ENCODE data around the gene TMEM63A.

Gene TMEM63A

GRCh38 chr1:225863167-225863566 is 19.0 kb downstream of the TMEM63A start:
- no peak for DNase-seq

- DNase-seq, result no peak
Measured at GRCh38 chr1:225862581-225862950, 19.6 kb downstream of the TMEM63A start.

- DNase-seq, result no peak
Measured at GRCh38 chr1:225861834-225862580, 20.2 kb downstream of the TMEM63A start.

- DNase-seq, result no peak
Measured at GRCh38 chr1:225860876-225861441, 21.2 kb downstream of the TMEM63A start.

GRCh38 chr1:225860107-225860506 is 22.1 kb downstream of the TMEM63A start:
- no peak for DNase-seq

GRCh38 chr1:225859151-225859550 is 23.0 kb downstream of the TMEM63A start:
- no peak for DNase-seq

GRCh38 chr1:225857256-225857655 is 24.9 kb downstream of the TMEM63A start:
- DNase-seq, result no peak

GRCh38 chr1:225855503-225856300 is 26.5 kb downstream of the TMEM63A start:
- no peak for DNase-seq

GRCh38 chr1:225853441-225853840 is 28.7 kb downstream of the TMEM63A start:
- no peak for DNase-seq

- DNase-seq, result no peak
Measured at GRCh38 chr1:225852413-225853124, 29.6 kb downstream of the TMEM63A start.

- no peak for DNase-seq
Measured at GRCh38 chr1:225851805-225852204, 30.4 kb downstream of the TMEM63A start.

- DNase-seq, result no peak
Measured at GRCh38 chr1:225850370-225850769, 31.8 kb downstream of the TMEM63A start.

- no peak for DNase-seq
Measured at GRCh38 chr1:225849925-225850324, 32.3 kb downstream of the TMEM63A start.

- no peak for DNase-seq
Measured at GRCh38 chr1:225848030-225848955, 33.9 kb downstream of the TMEM63A start.

- no peak for DNase-seq
Measured at GRCh38 chr1:225847610-225848009, 34.6 kb downstream of the TMEM63A start.

- DNase-seq, result no peak
Measured at GRCh38 chr1:225846331-225847310, 35.6 kb downstream of the TMEM63A start.

GRCh38 chr1:225845571-225846259 is 36.5 kb downstream of the TMEM63A start:
- peak; percentile 43 to 56 for DNase-seq

- DNase-seq, result no peak
Measured at GRCh38 chr1:225845097-225845496, 37.1 kb downstream of the TMEM63A start.

GRCh38 chr1:225844236-225845061 is 37.7 kb downstream of the TMEM63A start:
- DNase-seq, result no peak

All from NCI-H1930 (cell line).